Heart right ventricle (tissue), 16 donors: ENCODE measurements around the gene LBP. TPM values are rescaled to one million over a fixed set of nuclear protein-coding genes. Genes with fewer than 3 reads are reported as not detected.

ENCODE experiments used
- ATAC-seq, 8 donors: fragments of 200-7000 bp; cut with Tn5 transposase; one replicate each; pipeline ENCODE4 v1.9.1; 2020; ENCODE audit warnings: mild to moderate bottlenecking in 8 of 8, moderate library complexity in 8 of 8, moderate number of reproducible peaks in 1 of 8
- DNase-seq, 2 donors: peaks; one replicate each; pipeline ENCODE4 v3.0.0-alpha.2; 2020
- H3K27ac ChIP-seq, 10 donors: fragments of 200-600 bp; sonication (generic) in 2 of 10; one replicate each; pipeline versions ENCODE4 v1.5.0 to v1.8.0; 2020 to 2022; ENCODE audit warnings: mild to moderate bottlenecking in 3 of 10
- H3K27me3 ChIP-seq, 7 donors: fragments of 200-600 bp; one replicate each; pipeline ENCODE4 v1.8.0; 2021 to 2022; ENCODE audit warnings: mild to moderate bottlenecking in 2 of 7
- H3K36me3 ChIP-seq, 9 donors: fragments of 200-600 bp; sonication (generic) in 1 of 9; one replicate each; pipeline versions ENCODE4 v1.5.0 to v1.8.0; 2020 to 2022; ENCODE audit warnings: mild to moderate bottlenecking in 2 of 9
- H3K4me1 ChIP-seq, 9 donors: fragments of 200-600 bp; sonication (generic) in 1 of 9; one replicate each; pipeline versions ENCODE4 v1.5.0 to v1.8.0; 2020 to 2022; ENCODE audit warnings: mild to moderate bottlenecking in 4 of 9
- H3K4me3 ChIP-seq, 10 donors: fragments of 200-600 bp; sonication (generic) in 2 of 10; one replicate each; pipeline versions ENCODE4 v1.5.0 to v1.8.0; 2020 to 2022; ENCODE audit warnings: mild to moderate bottlenecking in 7 of 10, moderate library complexity in 2 of 10
- H3K9me3 ChIP-seq, 11 donors: fragments of 200-600 bp in 10 of 11; sonication (generic) in 2 of 11; one replicate each; pipeline versions ENCODE4 v1.5.0 to v1.8.0; 2013 to 2022; ENCODE audit warnings: mild to moderate bottlenecking in 2 of 11, control low read depth in 1 of 11, moderate library complexity in 1 of 11
- CTCF ChIP-seq, 9 donors: fragments of 200-600 bp; sonication (generic) in 2 of 9; IDR thresholded peaks; one replicate each; pipeline versions ENCODE4 v1.5.0 to v1.8.0; 2021 to 2022; ENCODE audit warnings: antibody characterized with exemption in 9 of 9, mild to moderate bottlenecking in 5 of 9, moderate library complexity in 1 of 9
- WGBS, 2 donors: extraction: QIAGEN DNeasy Blood & Tissue Kit; methylation state at CpG; one replicate each; pipeline ENCODE4 v1.1.7; 2013; ENCODE audit warnings: inconsistent platforms in 1 of 2; 5-methylcytosine and 5-hydroxymethylcytosine counted together
- intact Hi-C, 10 donors: fragments of 100-400 bp; cut with DNase I; formaldehyde crosslinking; loops; one replicate each; pipeline versions ENCODE4 v1.11.1 to v1.14.2; 2022
- polyA plus RNA-seq, 2 donors: library from polyadenylated mRNA; stranded (reverse); fragments of 200-250 nt; gene quantifications; one replicate each; pipeline ENCODE4 v1.2.3, GENCODE V29; 2013
- total RNA-seq, 10 donors: library from RNA; stranded (reverse); fragmentation: NEBNext Ultra II Directional in 3 of 10; extraction: Animal tissue kit (Norgen Biotek cat#: 25700) in 3 of 10; gene quantifications; one replicate each; pipeline versions ENCODE4 v1.2.1 to v1.2.4, GENCODE V29; 2021 to 2023
- donor health status: Arrhythmogenic right ventricular cardiomyopathy.
- donor health status: ischemic (EF 13 %, LVEDD 7.1; RV severe dilation, severe dysfunction).
- donor health status: healthy with polysubstance abuse.
- donor health status: DM: no; HTN: yes; CAD: no.
- donor health status: DM: no; HTN: no; CAD: no.
- donor health status: ischemic (EF 25% LVEDD 6.9; RV normal size, moderate dysfunction).
- donor health status: ischemic (EF 25% LVEDD 5.7; RV mildly dilated, moderate dysfunction).
- donor health status: healthy.
- donor health status: DM: yes; HTN: yes; CAD: no.
- donor health status: Ischemic cardiomyopathy.
- donor health status: ischemic (EF 35%, LVEDD 5.7; RV mildly dilated, moderate dysfunction).
- donor health status: nonischemic (EF 11% LVEDD 7.7; RV severe dilation, severe dysfunction).
- donor health status: DM: yes; HTN: yes; CAD: no.
- donor health status: PGD.
- donor health status: ischemic (EF 29% LVEDD 5.4; RV normal size, mild dysfunction).
- donor health status: nonischemic (EF 23%, LVEDD 6.1; RV moderate dilation, normal function).

LBP gene
- total and polyA plus RNA-seq, 12 donors: 0.17 to 3.5 (median 0.33) TPM; not detected in 5

DNA sequence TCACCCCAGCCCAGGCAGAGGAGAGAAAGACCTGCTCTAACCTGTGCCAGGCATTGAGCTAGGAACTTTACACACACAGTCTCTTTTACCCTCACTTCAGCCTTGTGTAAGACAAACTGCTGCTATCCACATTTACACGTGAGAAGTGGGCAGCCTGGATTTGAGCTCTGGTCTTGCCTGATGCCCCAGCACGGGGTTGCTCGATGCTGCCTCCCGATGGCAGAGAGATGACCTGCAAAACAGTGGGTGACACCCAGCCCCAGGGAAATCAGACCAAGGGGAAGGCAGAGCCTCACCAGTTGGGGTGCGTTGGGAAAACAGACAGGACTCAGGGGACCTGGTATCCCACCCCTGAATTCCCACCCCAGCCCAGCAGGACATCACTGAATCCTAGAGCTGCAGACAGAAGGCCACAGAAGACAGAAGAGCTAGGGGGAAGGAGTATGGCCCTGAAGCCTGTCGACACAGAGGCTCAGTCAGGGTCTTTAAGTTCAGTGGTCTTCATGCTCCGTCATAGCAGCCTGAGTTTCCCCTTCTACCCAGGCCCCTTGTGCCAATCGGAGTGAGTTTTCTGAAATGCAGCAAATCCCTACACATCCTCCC is 41.3 kb upstream of the LBP start:
- peaks cover 0 to 6% (median 0%) of the 10 kb centered on the region in 11 donors for H3K9me3 ChIP-seq
- no peak for DNase-seq
- intact Hi-C loops: loop anchor here in 2 of 10 donors (5.0 kb wide), 2 partner anchors 73 to 78 kb away; no protein-coding TSS in a partner anchor
- no peaks in the 10 kb centered on the region for H3K36me3 ChIP-seq
- ATAC-seq: peak in 1 of 8 donors; percentile 59
- H3K27me3 ChIP-seq: peaks cover 0 to 54% (median 11%) of the 10 kb centered on the region in 7 donors
- TF ChIP-seq CTCF (IDR thresholded peaks at IDR 0.05): peak in 7 of 9 donors; percentile 18 to 51 (median 35)
- H3K27ac ChIP-seq: no peak overlapping the region
- H3K4me1 ChIP-seq: peaks cover 0 to 37% (median 0%) of the 10 kb centered on the region in 9 donors
- peak overlapping the region in 1 of 10 donors; percentile 9 for H3K4me3 ChIP-seq
- 57 to 63% methylated on average over 8 of the region's 8 CpGs for WGBS, 2 donors

DNA sequence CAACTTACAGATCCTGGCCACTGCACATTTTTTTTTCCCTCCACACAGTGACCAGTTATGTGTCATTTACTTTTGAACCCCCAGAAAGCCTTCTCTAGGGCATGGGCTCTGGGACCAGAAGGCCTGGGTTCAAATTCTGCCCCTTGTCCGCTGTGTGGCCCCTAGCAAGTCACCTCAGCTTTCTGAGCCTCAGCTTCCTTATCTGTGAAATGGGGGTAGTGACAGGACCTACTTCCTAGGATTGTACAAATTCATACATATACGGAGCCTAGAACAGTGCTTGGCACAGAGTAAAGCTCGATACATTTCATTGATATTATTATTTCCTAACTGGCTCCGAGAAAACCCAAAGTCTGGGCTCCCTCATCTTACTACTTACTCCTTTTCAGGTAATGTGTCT is 40.7 kb upstream of the LBP start:
- TF ChIP-seq CTCF (IDR thresholded peaks at IDR 0.05): no peak
- Histone ChIP-seq H3K27ac (no peak overlapping the region), H3K36me3 (no peaks in the 10 kb centered on the region), H3K4me3 (no peak overlapping the region), H3K9me3 (peaks cover 0 to 6% (median 0%) of the 10 kb centered on the region in 11 donors), H3K4me1 (peaks cover 0 to 31% (median 0%) of the 10 kb centered on the region in 9 donors), H3K27me3 (peaks cover 0 to 54% (median 11%) of the 10 kb centered on the region in 7 donors)
- no peak for DNase-seq
- WGBS, 2 donors: 83 to 88% methylated on average over 4 of the region's 4 CpGs
- intact Hi-C loops: loop anchor here in 2 of 10 donors (5.0 kb wide), 2 partner anchors 73 to 78 kb away; no protein-coding TSS in a partner anchor
- no peak for ATAC-seq

DNA sequence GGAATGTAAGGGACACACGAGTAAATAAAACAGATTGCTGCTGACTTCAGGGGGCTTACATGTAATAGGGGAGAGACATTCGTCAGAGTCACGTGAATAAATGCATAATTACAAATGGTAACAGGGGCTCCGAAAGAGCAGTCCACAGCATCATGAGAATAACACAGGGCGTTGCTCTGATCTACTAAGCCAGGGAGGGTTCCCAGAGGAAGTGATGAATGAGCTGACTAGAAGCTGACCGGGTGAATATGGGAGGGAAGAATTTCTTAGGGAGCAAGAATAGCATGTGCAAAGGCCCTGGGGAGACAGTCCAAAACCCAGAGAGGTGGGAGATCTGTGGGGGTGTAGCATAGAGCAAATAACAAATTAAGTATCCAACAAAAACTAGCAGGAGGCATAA is 39.9 kb upstream of the LBP start:
- Histone ChIP-seq H3K4me3 (no peak overlapping the region), H3K36me3 (no peaks in the 10 kb centered on the region), H3K4me1 (peaks cover 0 to 30% (median 0%) of the 10 kb centered on the region in 9 donors), H3K27ac (no peak overlapping the region), H3K27me3 (peaks cover 0 to 59% (median 11%) of the 10 kb centered on the region in 7 donors), H3K9me3 (peaks cover 0 to 6% (median 0%) of the 10 kb centered on the region in 11 donors)
- DNase-seq (no peak), ATAC-seq (no peak)
- WGBS, 2 donors: 86 to 88% methylated on average over 6 of the region's 6 CpGs
- TF ChIP-seq CTCF (IDR thresholded peaks at IDR 0.05): no peak
- intact Hi-C loops: loop anchor here in 2 of 10 donors (5.0 kb wide), 2 partner anchors 74 to 79 kb away; no protein-coding TSS in a partner anchor

- no peak overlapping the region for H3K4me3 ChIP-seq
- DNase-seq (no peak), ATAC-seq (no peak)
- H3K36me3 ChIP-seq: no peaks in the 10 kb centered on the region
- peaks cover 0 to 50% (median 11%) of the 10 kb centered on the region in 7 donors for H3K27me3 ChIP-seq
- TF ChIP-seq CTCF (IDR thresholded peaks at IDR 0.05): no peak
- intact Hi-C loops: loop anchor here in 2 of 10 donors (5.0 kb wide), 2 partner anchors 75 to 80 kb away; no protein-coding TSS in a partner anchor
- peaks cover 0 to 6% (median 0%) of the 10 kb centered on the region in 11 donors for H3K9me3 ChIP-seq
- peaks cover 0 to 30% (median 0%) of the 10 kb centered on the region in 9 donors for H3K4me1 ChIP-seq
- no peak overlapping the region for H3K27ac ChIP-seq
- WGBS, 2 donors: 82 to 87% methylated on average over 8 of the region's 8 CpGs
Measured at GRCh38 chr20:38307371-38308046, 38.8 kb upstream of the LBP start.
